LNCaP clone FGC (cell line): ENCODE measurements around the gene PCBP3.
"Not testable (repeated sequence)": the region's sequence is repeated elsewhere in the genome, so short reads cannot be mapped to it uniquely, and the experiment has no call there.

Experiments used
- DNase-seq: peaks from one replicate; pipeline ENCODE4 v3.0.0-alpha.2; 2011; ENCODE audit warnings: low read depth
- H3K4me3 ChIP-seq: 2 replicates; pipeline ENCODE4 v1.5.1; 2011; ENCODE audit warnings: mild to moderate bottlenecking, low read depth, low read length, control low read depth
- TF ChIP-seq, protein P1 (sequence below): IDR thresholded peaks from 2 replicates; pipeline ENCODE4 v1.5.1; 2012; ENCODE audit warnings: mild to moderate bottlenecking; ENCODE audit not compliant: control insufficient read depth, insufficient read depth; ENCODE audit errors: extremely low read depth

Gene PCBP3

DNA sequence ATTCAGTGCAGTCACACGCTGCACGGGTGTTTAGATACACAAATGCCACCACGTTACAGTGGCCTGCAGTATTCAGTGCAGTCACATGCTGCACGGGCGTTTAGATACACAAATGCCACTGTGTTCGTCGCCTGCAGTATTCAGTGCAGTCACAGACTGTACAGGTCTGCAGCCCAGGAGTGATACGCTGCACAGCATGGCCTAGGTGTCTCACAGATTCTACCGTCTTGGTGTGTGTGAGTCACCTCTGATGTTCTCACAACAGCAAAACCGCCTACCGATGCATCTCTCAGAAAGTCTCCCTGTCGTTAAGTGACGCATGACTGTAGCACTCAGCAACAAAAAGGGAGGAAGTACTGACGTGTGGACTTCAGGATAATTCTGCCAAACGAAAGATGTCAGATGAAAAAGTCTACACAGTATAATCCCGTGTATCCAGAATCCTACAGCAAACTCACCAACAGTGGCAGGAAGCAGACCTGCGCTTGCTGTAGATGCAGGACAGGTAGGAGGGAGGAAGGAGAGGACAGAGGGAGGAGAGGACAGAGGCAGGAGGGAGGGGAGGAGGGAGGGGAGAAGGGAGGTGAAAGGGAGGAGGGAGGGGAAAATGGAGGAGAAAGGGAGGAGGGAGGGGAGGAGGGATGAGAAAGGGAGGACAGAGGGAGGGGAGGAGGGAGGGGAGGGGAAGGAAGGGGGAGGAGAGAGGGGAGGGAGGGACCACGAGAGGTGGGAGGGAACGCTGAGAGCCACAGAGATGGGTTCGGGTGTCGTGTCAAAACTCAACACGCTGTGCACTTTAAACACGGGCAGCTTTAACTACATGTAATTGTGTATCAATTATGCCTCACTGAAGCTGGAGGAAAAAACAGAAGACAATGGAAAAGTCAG, 36.3 kb upstream of the PCBP3 start:
- no peak for DNase-seq
- H3K4me3 ChIP-seq, result no peak overlapping the region
- TF ChIP-seq, protein P1, sequence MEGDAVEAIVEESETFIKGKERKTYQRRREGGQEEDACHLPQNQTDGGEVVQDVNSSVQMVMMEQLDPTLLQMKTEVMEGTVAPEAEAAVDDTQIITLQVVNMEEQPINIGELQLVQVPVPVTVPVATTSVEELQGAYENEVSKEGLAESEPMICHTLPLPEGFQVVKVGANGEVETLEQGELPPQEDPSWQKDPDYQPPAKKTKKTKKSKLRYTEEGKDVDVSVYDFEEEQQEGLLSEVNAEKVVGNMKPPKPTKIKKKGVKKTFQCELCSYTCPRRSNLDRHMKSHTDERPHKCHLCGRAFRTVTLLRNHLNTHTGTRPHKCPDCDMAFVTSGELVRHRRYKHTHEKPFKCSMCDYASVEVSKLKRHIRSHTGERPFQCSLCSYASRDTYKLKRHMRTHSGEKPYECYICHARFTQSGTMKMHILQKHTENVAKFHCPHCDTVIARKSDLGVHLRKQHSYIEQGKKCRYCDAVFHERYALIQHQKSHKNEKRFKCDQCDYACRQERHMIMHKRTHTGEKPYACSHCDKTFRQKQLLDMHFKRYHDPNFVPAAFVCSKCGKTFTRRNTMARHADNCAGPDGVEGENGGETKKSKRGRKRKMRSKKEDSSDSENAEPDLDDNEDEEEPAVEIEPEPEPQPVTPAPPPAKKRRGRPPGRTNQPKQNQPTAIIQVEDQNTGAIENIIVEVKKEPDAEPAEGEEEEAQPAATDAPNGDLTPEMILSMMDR, result no peak

- TF ChIP-seq, protein P1, result no peak
- H3K4me3 ChIP-seq, result no peak overlapping the region
- DNase-seq, result no peak
Measured at GRCh38 chr21:45607909-45608295, 35.6 kb upstream of the PCBP3 start.

DNA sequence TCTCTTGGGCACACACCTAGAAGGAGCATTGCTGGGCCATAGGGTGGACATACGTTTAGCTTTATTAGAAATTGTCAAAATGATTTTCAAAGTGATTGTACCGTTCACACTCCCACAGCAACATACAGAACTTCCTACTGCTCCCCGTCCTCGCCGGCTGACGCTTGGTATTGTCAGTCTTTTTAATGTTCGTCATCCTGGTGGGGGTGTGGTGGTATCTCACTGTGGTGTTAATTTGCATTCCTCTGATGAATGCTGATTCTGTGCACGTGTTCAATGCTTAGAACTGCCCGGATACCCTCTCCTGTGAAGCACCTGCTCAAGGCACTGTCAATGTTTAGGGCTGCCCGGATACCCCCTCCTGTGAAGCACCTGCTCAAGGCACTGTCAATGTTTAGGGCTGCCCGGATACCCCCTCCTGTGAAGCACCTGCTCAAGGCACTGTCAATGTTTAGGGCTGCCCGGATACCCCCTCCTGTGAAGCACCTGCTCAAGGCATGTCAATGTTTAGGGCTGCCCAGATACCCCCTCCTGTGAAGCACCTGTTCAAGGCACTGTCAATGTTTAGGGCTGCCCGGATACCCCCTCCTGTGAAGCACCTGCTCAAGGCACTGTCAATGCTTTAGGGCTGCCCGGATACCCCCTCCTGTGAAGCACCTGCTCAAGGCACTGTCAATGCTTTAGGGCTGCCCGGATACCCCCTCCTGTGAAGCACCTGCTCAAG, 34.6 kb upstream of the PCBP3 start:
- H3K4me3 ChIP-seq, DNase-seq: not testable (repeated sequence)

- not testable (repeated sequence) for H3K4me3 ChIP-seq
Measured at GRCh38 chr21:45609616-45610015, 33.9 kb upstream of the PCBP3 start.

GRCh38 chr21:45611296-45611695, 32.2 kb upstream of the PCBP3 start:
- TF ChIP-seq, protein P1, result no peak
- H3K4me3 ChIP-seq, result no peak overlapping the region
- DNase-seq, result no peak

More at GRCh38 chr21:45609616-45610015, 33.9 kb upstream of the PCBP3 start:
- DNase-seq, result not testable (repeated sequence)

DNA sequence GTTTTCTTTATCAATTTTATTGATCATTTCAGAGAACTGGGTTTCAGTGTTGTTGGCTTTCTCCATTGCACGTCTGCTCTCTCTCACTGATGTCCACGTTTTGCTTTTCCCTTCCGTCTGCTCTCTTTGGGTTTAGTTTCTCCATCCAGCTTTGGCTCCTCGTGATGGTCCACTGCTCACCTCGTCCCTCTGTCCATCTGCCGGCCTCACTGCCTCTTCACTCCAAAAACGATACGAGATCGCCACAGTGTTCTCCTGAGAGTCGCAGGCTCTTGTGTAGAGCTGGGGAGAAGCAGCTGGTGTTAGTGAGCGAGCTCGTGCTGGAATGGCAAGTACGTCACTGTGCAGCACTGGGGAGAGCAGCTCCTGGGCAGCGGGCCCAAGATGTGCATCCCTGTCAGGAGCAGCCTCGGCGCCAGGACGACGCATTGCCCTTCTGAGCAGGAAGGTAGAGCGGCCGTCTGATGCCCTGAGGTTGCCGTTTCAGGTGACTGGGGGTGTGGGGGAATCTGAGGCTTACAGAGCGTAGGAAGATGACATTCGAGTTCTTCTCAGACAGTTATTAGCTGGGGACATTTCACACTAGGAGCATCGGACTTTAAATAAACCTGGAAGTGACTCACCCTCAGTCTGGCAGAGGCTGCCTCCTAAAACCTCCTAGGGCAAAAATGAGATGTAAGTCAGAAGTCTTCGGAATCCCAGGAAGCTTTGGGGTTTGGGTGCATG, 31.4 kb upstream of the PCBP3 start:
- TF ChIP-seq, protein P1, result no peak
- DNase-seq, result peak; percentile 39

GRCh38 chr21:45612665-45613019, 30.9 kb upstream of the PCBP3 start:
- not testable (repeated sequence) for DNase-seq, H3K4me3 ChIP-seq

More for the DNA sequence above, 31.4 kb upstream of the PCBP3 start:
- H3K4me3 ChIP-seq, result no peak overlapping the region

GRCh38 chr21:45613396-45613795, 30.1 kb upstream of the PCBP3 start:
- no peak for DNase-seq

More at GRCh38 chr21:45613396-45613795, 30.1 kb upstream of the PCBP3 start:
- no peak overlapping the region for H3K4me3 ChIP-seq
- TF ChIP-seq, protein P1, result no peak
